HS-27A (cell line): ENCODE measurements around the gene TCF12.

Experiments used
- DNase-seq: peaks from one replicate; pipeline ENCODE4 v3.0.0-alpha.2; 2012; ENCODE audit warnings: low read depth, missing footprints

TCF12 gene

DNA sequence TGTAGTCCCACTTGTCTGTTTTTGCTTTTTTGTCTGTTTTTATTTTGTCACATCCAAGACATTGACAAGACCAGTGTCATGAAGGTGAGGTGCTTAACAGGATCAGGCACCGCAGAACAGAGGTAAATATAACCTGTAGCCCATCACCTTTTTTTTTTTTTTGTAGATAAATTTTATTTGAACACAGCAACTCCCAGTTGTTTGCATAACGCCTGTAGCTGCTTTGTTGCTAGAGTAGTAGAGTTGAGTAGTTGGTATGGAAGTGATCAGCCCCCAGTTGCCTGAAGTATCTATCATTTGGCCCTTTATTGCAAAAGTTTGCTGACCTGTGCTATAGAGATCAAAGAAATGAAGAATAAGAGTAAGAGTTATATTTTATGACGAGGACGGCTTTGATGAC is 135.0 kb downstream of the TCF12 start:
- DNase-seq, result no peak

DNA sequence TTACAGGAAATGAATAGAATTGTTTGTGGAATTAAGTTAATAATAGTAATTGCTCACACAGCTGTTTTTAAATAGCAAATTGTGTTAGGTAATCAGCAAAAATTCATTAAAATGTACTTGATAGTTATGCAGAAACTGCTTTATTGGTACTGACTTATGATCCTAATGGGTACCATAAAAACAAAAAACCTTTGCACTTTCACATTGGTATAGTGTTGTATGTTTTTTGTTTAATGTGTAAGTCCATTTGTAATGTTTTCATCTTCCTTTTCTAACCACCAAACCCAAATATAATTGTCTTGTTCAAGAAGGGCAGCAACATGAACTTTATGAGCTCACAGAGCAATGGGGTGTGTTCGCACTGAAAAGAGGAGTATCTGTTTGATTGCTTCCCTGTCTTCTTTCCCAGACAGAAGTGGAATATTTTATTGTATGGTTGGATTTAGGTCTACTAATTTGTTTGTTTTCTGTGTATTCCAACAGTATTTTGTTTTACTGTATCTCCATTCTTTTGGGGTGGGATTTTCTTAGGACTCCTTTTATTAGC is 135.8 kb downstream of the TCF12 start:
- no peak for DNase-seq

- no peak for DNase-seq
Observed at GRCh38 chr15:57056357-57056756, 137.9 kb downstream of the TCF12 start.

DNA sequence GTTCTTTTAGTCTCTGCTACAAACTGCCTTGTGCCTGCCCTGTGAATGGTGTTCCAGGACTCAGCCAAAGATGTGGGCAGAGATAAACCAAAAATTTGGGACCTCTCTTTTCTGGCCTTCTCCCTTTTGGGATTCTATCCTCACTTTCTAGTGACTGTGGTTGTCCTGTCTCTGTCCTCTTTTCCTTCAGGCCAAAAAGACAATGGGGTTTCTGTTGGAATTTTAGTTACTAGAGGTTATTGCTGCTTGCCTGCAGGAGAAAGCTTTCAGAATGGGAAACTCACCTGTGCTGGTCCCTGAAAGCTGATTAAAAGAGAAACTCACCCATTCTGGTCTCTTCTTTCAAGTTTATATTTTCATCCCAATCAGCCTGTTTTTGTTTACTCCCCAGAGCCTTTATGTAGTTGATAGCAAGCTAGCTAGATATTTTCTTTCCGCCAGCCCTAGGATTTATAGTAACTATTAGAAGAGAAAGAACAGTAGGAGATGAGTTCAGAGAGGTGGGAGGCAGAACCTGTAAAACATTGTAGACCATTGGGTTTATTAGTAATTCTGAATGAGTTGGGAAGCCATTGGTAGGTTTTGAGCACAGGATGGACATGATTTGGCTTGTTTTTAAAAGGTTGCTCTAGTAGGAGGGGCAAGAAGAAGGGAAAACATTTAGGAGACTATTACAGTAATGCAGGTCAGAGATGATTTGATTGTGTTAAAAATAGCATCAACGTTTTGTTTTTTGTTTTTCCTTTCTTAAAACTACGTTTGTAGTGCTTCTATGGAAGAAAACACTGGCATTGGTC is 138.9 kb downstream of the TCF12 start:
- DNase-seq, result no peak

DNA sequence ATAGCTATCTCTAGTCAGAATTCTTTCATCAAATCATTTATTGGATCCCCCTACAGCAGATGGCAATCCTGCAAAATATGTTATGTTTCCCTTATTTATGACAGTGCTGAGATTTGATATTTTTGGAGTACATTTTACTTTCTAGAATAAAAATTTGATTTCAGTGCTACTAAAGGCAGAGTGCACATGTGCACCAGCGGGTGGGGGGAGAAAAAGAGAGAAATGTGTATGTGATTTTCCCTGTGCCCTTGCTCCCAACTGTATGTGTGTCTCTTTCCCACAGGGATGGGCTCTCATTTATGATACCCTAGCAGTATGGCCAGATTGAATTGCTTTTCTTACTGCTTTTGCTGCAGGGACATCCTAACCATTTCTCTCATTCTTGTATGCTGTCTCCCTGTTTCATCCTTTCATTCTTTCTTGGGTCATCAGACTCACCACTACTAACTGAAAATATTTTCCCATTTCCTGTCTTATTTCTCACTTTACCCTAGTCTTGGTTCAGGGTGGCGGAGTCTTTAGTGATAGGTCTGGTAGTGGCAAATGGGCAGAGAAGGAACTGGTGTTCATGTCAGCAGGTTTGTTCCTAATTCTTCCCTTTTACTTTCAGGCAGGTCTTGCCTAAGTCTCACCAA is 140.7 kb downstream of the TCF12 start:
- DNase-seq, result no peak

DNA sequence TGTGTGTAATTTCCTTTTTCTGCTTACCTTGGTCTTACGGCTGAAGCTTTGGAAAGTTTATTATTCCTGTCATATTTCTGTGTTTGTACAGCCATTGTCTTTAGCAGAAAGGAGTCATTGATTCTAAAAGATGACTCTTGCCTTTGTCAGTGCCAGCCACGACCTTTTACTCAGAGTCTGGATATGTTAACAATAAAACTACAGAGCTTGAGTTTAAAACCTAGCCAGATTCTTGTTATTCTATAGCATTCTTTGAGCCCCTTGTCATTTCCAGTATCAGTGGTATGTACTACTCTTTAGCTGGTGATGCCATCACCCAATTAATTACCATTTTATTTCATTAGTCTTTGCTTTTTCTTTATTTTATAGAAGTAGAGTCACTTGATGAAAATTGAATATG is 142.4 kb downstream of the TCF12 start:
- peak; percentile 60 for DNase-seq

GRCh38 chr15:57061281-57061680 is 142.8 kb downstream of the TCF12 start:
- DNase-seq, result no peak

DNA sequence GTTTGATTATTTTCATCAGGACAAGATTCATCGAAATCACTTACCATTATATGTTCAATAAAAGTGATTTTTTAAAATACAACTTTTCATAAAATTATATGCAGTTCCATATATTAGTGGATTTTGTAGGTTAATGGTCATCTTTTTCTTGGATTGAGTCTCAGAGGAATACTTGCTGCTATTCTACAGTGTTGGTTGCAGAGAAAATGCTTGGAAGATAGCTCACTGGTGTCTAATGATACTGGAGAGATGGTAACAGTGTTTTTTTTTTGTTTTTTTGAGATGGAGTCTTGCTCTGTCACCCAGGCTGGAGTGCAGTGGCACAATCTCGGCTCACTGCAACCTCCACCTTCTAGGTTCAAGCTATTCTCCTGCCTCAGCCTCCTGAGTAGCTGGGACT is 143.3 kb downstream of the TCF12 start:
- DNase-seq, result no peak

- no peak for DNase-seq
Observed at GRCh38 chr15:57064033-57064432, 145.6 kb downstream of the TCF12 start.

GRCh38 chr15:57069423-57069822 is 151.0 kb downstream of the TCF12 start:
- no peak for DNase-seq

DNA sequence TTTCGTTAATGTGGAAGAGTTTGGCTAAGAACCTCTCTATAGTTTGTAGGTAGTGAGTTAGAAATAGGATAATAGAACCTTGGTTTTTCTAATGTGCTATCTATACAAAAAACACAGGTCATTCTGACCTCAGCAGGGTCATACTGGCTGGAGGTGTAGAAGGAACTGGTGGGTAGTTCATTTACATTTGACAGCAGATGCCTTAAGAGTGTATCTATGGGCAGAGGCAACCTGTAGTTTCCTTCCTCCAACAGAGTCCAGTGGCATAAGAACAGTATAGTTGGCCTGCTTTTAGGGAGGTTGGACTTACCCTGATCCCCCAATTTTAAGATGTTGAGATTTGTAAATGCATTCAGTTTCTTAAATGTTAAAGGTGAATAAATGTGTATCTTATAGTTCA is 152.2 kb downstream of the TCF12 start:
- no peak for DNase-seq

DNA sequence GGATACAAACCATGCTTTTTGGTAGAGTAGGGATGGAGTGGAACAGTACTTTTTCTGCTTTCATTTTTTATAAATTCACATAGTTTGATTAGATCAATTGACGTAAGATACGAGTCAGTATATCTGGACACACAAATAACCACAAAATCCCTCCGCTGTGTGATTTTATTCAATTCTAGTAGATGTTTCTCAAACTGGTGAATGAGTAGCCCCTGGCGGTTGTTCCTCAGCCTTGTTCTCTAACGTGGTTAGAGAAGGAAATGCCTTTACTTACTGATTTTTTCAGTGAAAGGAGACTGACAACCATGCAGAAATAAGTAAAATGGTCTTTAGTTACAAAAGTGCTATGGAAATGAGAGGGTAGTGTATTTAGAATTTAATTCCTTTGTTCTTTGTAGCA is 161.0 kb downstream of the TCF12 start:
- DNase-seq, result no peak

GRCh38 chr15:57079931-57080620 is 161.6 kb downstream of the TCF12 start:
- no peak for DNase-seq

- no peak for DNase-seq
Observed at GRCh38 chr15:57082054-57082728, 163.7 kb downstream of the TCF12 start.

- no peak for DNase-seq
Observed at GRCh38 chr15:57084192-57084591, 165.7 kb downstream of the TCF12 start.

- DNase-seq, result no peak
Observed at GRCh38 chr15:57085267-57085666, 166.8 kb downstream of the TCF12 start.

DNA sequence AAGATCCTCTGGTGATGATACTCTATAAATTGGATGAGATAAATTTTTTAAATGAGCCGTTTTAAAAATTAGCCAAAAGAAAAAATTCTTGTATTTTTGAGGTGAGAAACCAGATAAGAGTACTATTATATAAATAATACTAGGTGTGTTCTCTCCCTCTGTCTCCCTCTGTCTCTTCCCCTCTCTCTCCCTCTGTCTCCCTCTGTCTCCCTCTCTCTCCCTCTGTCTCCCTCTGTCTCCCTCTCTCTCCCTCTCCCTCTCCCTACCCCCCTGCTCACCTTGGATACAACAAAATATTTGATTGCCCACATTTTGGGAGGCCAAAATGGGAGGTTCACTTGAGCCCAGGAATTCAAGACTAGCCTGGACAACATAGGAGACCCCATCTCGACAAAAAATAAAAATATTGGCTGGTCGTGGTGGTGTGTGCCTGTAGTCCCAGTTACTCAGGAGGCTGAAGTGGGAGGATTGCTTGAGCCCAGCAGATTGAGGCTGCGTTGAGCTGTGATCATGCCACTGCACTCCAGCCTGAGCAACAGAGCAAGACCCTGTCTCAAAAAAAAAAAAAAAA is 168.5 kb downstream of the TCF12 start:
- no peak for DNase-seq

DNA sequence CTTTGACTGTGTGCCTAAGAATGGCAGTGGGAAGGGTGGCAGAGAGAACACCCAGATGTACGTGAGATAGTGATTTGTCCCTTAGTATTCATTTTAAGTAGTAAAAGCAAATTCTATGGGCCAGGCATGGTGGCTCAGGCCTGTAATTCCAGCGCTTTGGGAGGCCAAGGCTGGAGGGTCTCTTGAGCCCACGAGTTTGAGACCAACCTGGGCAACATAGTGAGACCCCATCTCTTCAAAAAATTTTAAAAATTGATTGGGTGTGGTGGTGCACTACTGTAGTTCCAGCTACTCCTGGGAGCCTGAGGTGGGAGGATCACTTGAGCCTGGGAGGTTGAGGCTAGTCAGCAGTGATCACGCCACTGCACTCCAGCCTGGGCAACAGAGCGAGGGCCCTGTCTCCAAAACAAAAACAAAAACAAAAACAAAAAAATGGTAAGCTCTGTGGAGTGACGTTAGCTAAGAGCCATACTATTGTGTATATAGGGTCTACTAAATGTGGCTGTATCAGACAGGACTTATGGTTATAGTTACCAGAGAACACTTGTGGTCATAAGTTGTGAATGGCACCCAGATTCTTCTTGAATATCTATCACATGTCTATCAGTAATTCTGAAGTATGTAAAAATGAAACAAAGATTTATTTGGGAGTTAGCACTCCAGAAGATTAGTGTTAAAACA is 171.5 kb downstream of the TCF12 start:
- DNase-seq, result no peak

DNA sequence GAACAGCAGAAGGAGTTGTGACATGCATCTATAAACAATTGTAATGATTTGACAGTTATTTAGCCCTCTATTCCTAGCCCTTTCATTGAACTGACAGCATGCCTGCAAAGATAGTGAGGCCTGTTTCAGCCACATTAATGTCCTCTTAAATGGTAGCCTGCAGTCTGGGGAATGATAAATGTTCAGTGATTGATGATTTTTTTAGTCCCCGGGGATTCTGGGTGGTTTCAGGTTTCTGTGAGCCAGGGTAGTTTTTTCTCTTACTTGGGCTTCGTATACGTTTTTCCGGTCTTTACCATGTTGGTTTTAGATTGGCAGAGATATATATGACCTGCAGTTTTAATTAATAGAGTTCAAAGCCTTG is 172.0 kb downstream of the TCF12 start:
- no peak for DNase-seq

GRCh38 chr15:57091636-57092035 is 173.2 kb downstream of the TCF12 start:
- DNase-seq, result no peak

GRCh38 chr15:57092252-57092651 is 173.8 kb downstream of the TCF12 start:
- DNase-seq, result no peak
